AG08396 (cell line): Measurements from ENCODE around the gene EMX2.

ENCODE experiments used
- DNase-seq: peaks from one replicate; pipeline ENCODE4 v3.0.0; 2012; ENCODE audit warnings: low spot score, mixed read lengths

EMX2 gene

GRCh38 chr10:117544711-117545140 lies 2.2 kb downstream of the EMX2 start:
- DNase-seq: no peak

- no peak for DNase-seq
These were observed 2.8 kb downstream of the EMX2 start for GRCh38 chr10:117545141-117546019.

DNA sequence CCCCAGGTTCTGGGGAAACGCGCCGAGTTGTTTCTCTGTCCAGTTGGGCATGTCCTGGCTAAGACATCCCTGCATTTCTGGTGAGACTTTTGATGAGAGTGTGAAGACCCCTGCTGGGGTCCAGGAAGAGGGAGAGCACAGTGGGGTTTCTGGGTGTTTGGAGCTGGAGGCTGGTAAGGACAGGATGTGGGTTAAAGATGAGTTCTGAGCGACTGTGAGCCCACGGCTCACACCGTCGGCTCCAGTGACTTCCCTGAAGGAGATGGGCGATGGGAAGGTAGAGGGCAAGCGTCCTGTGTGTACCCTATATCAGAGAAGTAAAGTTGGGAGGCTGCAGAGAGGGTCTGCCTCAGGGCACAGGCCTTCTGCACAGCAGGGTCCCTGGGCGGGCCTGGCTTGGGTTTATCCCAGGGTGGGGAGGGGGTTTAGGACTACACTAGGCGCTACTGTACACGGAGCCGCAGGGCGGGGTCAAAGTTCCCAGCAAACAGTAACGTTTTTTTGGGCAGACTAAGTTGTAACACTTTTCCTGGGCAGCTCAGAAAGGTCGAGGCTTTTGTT lies 3.6 kb downstream of the EMX2 start:
- no peak for DNase-seq

DNA sequence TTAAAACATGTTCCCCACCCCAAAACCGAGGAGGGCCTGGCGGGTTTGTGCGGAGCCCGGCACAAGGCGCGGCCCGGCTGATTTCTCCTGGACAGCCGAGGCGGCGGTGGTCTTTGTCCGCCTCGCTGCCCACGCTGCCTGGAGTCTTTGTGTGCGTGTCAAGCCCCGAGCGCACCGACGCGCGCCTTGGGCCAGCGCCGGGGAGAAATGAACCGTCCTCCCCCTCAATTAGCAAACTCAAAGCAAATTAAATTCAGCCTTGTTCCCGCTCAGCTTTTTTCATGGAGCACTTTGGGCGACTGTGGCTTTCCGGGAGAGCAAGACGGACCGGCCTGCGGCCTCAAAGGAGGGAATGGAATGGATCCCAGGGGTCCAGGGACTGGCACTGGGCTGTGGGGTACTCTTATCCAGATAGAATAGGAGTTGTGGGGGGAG lies 4.1 kb downstream of the EMX2 start:
- no peak for DNase-seq

GRCh38 chr10:117547016-117547715 lies 4.6 kb downstream of the EMX2 start:
- no peak for DNase-seq

DNA sequence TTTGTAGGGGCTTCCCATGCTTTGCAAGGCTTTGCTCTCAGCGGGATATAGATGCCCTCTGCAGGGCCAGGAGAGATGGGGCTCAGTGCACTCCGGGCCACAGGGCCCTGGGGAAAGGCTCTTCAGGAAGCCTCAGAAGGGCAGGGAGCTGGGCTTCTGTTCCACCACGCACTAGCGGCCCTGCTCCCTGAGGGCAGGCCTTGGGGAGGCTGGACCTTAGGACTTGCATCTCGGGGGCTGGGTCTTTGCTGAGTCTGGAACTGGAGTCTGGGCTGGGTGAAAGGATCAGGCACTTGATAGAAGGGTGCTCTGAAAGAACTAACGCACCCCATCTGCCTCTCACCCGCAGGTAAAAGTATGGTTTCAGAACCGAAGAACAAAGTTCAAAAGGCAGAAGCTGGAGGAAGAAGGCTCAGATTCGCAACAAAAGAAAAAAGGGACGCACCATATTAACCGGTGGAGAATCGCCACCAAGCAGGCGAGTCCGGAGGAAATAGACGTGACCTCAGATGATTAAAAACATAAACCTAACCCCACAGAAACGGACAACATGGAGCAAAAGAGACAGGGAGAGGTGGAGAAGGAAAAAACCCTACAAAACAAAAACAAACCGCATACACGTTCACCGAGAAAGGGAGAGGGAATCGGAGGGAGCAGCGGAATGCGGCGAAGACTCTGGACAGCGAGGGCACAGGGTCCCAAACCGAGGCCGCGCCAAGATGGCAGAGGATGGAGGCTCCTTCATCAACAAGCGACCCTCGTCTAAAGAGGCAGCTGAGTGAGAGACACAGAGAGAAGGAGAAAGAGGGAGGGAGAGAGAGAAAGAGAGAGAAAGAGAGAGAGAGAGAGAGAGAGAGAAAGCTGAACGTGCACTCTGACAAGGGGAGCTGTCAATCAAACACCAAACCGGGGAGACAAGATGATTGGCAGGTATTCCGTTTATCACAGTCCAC lies 5.4 kb downstream of the EMX2 start:
- no peak for DNase-seq

DNA sequence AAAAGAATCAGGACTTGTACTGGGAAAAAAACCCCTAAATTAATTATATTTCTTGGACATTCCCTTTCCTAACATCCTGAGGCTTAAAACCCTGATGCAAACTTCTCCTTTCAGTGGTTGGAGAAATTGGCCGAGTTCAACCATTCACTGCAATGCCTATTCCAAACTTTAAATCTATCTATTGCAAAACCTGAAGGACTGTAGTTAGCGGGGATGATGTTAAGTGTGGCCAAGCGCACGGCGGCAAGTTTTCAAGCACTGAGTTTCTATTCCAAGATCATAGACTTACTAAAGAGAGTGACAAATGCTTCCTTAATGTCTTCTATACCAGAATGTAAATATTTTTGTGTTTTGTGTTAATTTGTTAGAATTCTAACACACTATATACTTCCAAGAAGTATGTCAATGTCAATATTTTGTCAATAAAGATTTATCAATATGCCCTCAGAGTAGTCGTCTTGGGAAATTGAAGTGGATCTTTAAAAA lies 6.6 kb downstream of the EMX2 start:
- DNase-seq: no peak

DNA sequence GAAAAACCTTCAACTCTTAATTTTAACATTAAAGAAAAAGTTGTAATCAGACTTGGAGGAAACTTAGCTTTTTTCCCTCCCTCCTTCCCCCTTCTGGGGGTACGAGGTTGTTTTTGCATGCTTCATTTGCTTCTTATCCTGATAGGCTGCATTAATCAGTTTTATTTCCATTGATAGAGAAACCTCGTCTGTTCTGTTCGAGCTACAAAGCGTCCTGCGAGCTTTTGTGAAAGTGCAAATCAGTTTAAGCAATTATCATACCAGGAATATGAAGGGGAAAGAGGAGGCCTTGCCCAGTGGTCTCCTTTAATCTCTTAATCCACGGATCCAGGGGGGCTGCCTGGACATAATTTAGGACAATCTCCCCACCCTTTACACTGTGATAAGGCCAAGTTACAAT lies 7.5 kb downstream of the EMX2 start:
- DNase-seq: no peak

DNA sequence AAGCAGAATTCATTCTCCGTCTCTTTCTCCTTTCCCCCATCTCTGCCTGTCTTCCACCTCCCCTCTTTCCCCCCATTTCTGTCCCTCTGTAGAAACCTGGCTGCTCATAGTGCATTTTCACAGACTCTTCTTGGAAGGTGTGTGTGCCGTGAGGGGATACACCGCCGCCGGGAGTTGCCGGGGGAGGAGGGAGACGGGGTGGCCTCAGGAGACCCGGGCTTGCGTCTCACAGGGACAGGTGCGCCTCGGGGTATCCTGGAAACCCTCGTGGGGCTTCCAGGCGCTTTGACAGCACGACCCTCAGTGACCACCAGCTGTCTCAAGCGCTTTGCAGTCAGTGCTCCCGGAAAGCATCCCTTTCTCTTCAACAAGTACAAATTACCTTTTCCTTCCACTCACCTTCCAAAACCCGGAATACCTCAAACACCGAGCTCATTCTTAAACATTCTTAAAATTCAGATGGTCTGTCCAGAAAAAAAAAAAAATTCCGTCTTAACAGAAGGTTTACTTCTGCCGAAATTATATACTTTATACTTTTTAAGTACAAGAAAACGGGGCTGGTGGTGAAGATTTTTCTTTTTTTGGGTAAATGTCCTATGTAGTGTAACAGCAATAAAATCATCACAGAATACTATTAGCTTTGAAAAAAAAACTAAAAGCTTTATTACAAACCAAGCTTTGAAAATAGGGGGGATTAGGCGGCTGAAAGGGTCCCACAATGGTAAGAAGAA lies 8.2 kb downstream of the EMX2 start:
- no peak for DNase-seq

- no peak for DNase-seq
These were observed 9.0 kb downstream of the EMX2 start for GRCh38 chr10:117551330-117552155.

- no peak for DNase-seq
These were observed 9.6 kb downstream of the EMX2 start for GRCh38 chr10:117552156-117552631.

- no peak for DNase-seq
These were observed 10.2 kb downstream of the EMX2 start for GRCh38 chr10:117552701-117553141.

- no peak for DNase-seq
These were observed 10.7 kb downstream of the EMX2 start for GRCh38 chr10:117553142-117553814.

- DNase-seq: no peak
These were observed 11.2 kb downstream of the EMX2 start for GRCh38 chr10:117553815-117554172.

DNA sequence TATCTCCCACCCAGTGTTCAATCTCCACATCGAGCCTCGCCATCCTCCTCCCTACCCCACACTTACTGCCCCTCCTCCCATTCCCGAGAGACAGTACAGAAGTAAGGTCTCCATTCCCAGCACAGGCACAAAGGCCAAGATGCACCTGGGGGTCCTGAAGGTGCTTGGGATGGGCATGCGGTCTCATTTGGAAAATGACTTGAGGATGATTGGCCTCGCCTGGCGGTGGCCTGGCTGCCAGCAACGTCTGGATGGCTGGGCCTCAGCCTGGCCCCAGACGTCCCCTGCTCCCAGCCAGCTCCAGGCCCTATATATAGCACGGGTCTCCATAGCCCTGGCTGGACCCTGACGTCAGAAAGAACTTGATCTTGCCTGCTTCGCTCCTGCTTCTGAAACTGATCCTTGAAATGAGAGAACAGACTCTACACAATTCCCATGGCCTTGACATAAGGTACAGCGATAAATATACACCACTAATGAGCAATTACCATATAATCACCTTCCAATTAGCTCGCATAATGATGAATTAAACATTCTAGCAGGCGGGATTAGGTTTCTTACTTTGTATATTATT lies 11.8 kb downstream of the EMX2 start:
- DNase-seq: no peak

GRCh38 chr10:117555017-117555416 lies 12.5 kb downstream of the EMX2 start:
- no peak for DNase-seq

DNA sequence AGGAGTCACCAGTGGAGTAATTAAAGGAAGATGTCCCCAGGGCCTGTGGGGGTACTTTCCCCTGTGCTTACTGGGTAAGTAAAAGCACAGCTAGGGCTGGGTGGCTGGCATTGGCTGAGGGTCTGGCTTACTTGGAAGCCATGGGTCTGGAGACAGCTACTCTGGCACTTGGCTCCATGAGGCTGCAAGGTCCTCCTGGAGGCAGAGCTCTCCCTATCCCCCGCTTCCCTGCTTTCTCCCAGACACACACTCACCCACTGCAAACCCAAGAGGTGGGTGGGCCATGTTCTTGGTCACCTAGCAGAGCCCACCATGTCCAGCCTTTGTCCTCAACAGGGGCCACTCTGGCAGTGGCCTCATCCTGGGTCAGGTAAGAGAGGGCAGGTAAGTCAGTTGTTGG lies 13.3 kb downstream of the EMX2 start:
- DNase-seq: no peak

DNA sequence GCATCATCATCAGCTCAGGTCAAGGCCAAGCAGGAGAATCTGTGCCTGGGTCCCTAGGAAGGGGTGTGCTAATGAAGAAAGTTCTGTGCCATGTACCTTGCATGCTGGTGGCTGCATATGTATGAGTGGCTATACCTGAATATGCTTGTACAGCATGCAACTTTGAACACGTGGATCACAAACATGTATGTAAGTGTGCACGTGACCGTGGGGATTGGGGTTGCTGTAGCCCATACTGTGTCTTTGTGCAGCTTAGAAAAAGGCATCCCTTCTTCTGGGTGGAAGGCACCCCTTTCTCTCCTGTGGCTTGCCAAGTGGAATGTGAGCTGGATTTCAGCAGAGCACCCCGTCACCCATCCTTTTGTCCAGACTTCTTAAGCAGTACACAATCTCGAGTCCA lies 13.8 kb downstream of the EMX2 start:
- DNase-seq: no peak

GRCh38 chr10:117559712-117560111 lies 17.2 kb downstream of the EMX2 start:
- DNase-seq: no peak
